Activated naive CD8-positive, alpha-beta T cell treated with anti-CD3 and anti-CD28 coated beads, Interleukin-2, amount 50 U/mL, for 24 hours (primary cell): Measurements from ENCODE around the gene RAF1.
"Not testable (repeated sequence)": the region's sequence is repeated elsewhere in the genome, so short reads cannot be mapped to it uniquely, and the experiment has no call there.

Experiments
- ATAC-seq: fragments of 150-1000 bp; cut with Tn5 transposase; one replicate; pipeline ENCODE4 v1.10.0; 2021
- DNase-seq: peaks from one replicate; pipeline ENCODE4 v3.0.0; 2021
- H3K27ac Mint-ChIP-seq: one replicate; pipeline ENCODE4 v1.8.0; 2021; ENCODE audit warnings: mild to moderate bottlenecking, mixed read lengths
- H3K27me3 Mint-ChIP-seq: one replicate; pipeline ENCODE4 v1.8.0; 2021; ENCODE audit warnings: mixed read lengths
- H3K36me3 Mint-ChIP-seq: one replicate; pipeline ENCODE4 v1.8.0; 2021; ENCODE audit warnings: low read depth, mixed read lengths
- H3K4me1 Mint-ChIP-seq: one replicate; pipeline ENCODE4 v1.8.0; 2021; ENCODE audit warnings: mixed read lengths
- H3K4me3 Mint-ChIP-seq: one replicate; pipeline ENCODE4 v1.8.0; 2021; ENCODE audit warnings: mild to moderate bottlenecking, moderate library complexity, mixed read lengths
- H3K9me3 Mint-ChIP-seq: one replicate; pipeline ENCODE4 v1.8.0; 2021; ENCODE audit warnings: mixed read lengths

Gene RAF1

DNA sequence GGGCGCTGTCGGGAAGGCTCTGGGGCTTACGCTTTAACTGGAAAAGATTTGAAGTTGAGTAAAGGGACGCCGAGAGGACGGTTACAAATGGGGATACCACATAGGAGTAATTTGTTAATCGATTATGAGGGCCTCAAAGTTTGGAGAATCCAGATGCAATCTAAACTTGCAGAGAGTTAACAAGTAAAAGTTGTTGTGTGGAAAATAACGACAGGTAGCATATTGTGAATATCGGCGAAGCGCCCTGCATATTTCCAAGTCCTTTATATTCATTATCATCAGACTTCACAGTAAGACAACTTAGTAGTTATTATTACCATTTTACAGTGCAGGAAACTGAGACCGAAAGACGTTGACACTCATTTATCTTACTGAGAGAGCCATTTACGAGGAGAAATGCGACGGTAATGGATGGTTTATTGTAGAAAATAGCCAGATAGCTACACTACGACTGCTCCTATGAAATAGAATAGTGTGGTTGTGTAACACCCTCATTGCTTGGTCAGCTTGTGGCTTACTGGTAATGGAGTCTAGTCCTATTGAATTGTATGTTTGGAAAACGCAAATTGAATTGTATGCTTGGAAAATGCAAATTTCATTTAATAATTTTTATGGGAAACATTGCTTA, 106.3 kb downstream of the RAF1 start:
- Mint-ChIP-seq H3K9me3 (no peaks in the 10 kb centered on the region), H3K4me3 (peak overlapping the region; percentile 91), H3K4me1 (peaks cover 60% of the 10 kb centered on the region), H3K36me3 (no peaks in the 10 kb centered on the region), H3K27ac (peak overlapping the region; percentile 87), H3K27me3 (peaks cover 25% of the 10 kb centered on the region)
- DNase-seq (no peak), ATAC-seq (no peak)

DNA sequence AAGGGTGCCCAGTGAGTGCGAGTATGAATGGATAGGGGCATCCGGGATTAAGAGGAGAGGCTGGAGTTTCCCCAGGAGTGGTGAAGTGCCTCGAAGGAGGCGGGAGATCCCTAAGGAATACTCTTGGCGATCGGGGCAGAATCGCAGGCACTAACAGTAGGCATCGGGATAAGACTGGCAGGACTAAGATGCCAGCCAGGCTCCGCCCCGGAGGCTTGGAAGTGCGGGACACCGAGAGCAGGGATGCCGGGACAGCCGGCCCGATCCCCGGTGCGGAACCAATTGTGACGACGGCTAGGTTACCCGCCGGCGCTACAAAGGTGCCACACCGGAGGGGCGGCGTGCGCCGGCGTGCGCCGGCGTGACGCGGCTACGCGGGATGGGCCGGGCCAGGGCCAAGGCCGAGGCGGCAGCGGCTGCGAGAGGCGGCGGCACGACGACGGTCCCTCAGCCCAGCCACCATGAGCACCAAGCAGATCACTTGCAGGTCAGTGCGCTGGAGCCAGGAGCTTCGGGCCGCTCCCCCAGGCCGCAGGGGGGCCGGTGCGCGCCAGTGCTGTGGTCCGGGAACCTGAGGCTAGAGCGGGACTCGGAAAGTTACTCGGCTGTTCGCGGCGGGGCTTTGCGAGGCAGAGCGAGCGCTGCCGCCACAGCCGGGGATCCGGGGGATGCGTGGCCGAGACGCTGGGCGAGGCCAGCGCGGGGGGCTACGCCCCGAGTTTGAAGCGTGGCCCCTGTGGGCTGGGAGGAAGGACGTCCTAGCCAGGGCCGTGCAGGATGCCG, 107.0 kb downstream of the RAF1 start, which contains the start of gene MKRN2:
Gene MKRN2 (plus strand): TSS at position 398 of the 783 bp plus-strand sequence. CDS start 64 bp downstream, at position 462.
- Mint-ChIP-seq H3K9me3 (no peaks in the 10 kb centered on the region), H3K4me1 (peaks cover 58% of the 10 kb centered on the region), H3K27me3 (peaks cover 25% of the 10 kb centered on the region), H3K4me3 (peak within 1 kb of the TSS; percentile 91), H3K36me3 (no peaks in the 10 kb centered on the region), H3K27ac (peak within 1 kb of the TSS; percentile 87)
- DNase-seq (peak; percentile 89), ATAC-seq (peak; percentile 95)

DNA sequence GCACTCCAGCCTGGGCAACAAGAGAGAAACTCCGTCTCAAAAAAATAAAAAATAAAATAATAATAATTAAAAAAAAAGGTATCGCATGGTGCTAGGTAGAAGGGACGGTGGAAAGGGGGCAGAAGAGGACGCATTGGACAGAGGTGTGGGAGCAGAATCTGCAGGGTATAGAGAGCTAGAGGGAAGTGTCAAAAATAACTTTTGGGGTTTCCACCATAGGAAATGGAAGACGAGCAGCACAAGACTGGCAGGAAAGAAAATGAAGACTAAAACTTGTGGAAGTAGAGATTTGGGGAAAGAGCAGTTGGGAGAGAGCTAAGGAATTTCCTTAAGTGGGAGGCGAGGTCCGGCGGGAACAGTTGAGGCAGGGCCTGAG, 107.6 kb downstream of the RAF1 start:
- ATAC-seq = no peak
- no peak for DNase-seq
- Mint-ChIP-seq H3K27ac (peak overlapping the region; percentile 87), H3K36me3 (no peaks in the 10 kb centered on the region), H3K27me3 (peaks cover 25% of the 10 kb centered on the region), H3K4me3 (peak overlapping the region; percentile 91), H3K4me1 (peaks cover 52% of the 10 kb centered on the region), H3K9me3 (no peaks in the 10 kb centered on the region)

DNA sequence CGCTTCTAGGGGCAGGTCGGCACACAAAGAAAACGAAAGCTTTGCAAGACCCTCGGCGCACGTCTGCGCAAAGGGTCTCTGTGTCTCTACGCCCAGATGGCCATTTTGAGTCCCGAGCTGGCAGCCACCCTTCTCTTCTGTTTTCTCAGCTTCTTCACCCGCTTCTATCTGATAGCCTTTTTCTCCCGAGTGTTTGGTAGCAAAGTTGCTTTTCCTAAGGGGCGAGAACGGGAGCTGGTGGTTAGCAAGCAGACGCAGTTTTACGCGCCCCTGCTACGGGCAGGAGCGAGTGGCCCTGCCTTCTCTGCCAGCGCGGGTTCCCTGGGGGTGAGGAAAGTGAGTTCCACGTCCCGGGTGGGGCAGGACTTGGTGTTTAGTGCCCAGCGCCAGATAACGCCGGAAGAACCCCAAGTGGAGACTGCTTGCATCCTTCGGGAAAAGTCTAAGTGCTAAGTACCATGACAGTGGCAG, 110.0 kb downstream of the RAF1 start:
- Mint-ChIP-seq H3K36me3 (no peaks in the 10 kb centered on the region), H3K9me3 (no peaks in the 10 kb centered on the region), H3K27ac (no peak overlapping the region), H3K4me3 (peak overlapping the region; percentile 89), H3K27me3 (peaks cover 25% of the 10 kb centered on the region), H3K4me1 (peaks cover 28% of the 10 kb centered on the region)
- peak; percentile 33 for DNase-seq
- ATAC-seq = no peak

DNA sequence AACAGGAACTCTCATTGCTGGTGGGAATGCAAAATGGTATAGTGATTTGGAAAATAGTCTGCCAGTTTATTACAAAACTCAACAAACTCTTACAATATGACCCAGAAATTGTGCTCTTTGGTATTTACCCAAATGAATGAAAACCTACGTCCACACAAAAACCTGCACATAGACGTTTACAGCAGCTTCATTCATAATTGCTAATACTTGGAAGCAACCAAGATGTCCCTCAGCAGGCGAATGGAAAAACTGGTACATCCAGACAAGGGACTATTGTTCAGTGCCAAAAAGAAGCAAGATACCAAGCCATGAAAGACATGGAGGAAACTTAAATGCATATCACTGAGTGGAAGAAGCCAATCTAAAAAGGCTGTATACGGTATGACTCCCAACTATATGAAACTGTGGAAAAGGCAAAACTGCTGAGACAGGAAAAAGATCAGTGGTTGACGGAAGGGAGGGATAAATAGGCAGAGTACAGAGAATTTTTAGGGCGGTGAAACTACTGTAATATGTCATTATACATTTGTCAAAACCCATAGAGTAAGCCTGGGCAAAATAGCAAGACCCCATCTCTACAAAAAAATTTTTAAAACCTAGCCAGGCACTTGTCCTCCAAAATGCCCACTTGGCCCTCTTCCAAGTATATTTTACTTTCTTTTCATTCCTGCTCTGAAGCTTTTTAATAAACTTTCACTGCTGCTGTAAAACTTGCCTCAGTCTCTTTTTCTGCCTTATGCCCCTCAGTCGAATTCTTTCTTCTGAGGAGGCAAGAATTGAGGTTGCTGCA, 113.8 kb downstream of the RAF1 start:
- DNase-seq = no peak
- Mint-ChIP-seq H3K27ac (no peak overlapping the region), H3K9me3 (no peaks in the 10 kb centered on the region), H3K4me1 (peaks cover 6% of the 10 kb centered on the region), H3K36me3 (no peaks in the 10 kb centered on the region), H3K4me3 (no peak overlapping the region), H3K27me3 (peaks cover 18% of the 10 kb centered on the region)
- ATAC-seq = no peak

DNA sequence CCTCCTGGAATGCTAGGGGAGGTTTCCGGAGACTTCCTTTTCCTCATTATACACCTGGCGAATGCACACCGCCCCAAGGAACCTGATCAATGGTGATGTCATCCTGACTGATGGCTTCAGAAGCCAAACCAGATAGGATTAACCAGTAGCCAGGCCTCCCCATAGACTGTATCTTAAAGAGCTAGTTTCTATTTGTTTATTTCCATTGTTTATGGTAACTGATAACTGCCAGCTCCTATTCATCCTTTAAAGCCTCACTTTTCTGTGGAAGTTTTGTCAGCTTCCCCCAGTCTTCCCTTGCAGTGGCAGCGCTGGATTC, 118.5 kb downstream of the RAF1 start, which contains the start of gene MKRN2OS:
Gene MKRN2OS (minus strand): TSS at position 27 of the 319 bp plus-strand sequence. CDS start 35 bp downstream, outside the sequence.
- Mint-ChIP-seq H3K4me3 (no peak within 1 kb of the TSS), H3K27me3 (no peaks in the 10 kb centered on the region), H3K9me3 (no peaks in the 10 kb centered on the region), H3K36me3 (no peaks in the 10 kb centered on the region), H3K4me1 (no peaks in the 10 kb centered on the region), H3K27ac (no peak within 1 kb of the TSS)
- DNase-seq = no peak
- no peak for ATAC-seq

DNA sequence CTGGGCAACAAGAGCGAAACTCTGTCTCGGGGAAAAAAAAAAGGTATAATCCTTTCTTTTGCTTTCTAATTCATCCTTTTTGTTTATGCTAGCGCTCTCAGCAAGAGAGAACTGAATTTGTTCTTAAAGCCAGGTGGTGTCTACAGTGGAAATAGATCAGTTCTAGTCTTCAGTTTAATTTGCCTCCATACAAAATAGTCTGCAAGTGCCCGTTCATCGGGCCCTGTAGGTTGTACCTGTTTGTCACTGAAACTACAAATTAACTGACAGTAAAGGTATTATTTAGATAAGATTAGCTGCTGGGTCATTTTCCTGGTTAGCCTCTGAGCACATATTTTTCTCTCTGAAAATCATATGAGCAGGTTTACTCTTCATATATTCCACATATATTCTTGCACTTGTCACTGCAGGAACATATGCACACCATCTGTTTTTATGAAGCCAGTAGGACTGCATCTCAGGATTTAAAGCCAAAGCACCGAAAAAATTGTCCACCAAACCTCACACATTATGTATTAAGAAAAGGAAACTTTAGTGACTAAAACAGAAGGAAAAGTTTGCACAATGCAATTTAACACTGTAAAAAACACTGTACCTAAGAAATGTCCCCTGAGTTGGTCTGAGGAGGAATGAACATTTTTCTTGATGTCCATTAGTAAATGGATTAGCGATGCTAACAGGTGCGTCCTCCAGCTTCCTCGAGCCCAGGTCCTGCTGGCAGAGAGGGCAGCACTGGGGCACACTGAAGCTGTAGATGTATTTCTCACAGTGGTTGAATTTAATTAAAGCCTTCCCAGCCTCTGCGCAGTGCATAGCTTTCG, 119.1 kb downstream of the RAF1 start:
- Mint-ChIP-seq H3K27ac (no peak overlapping the region), H3K4me3 (no peak overlapping the region), H3K36me3 (no peaks in the 10 kb centered on the region), H3K27me3 (no peaks in the 10 kb centered on the region), H3K9me3 (no peaks in the 10 kb centered on the region), H3K4me1 (no peaks in the 10 kb centered on the region)
- DNase-seq (no peak), ATAC-seq (no peak)

DNA sequence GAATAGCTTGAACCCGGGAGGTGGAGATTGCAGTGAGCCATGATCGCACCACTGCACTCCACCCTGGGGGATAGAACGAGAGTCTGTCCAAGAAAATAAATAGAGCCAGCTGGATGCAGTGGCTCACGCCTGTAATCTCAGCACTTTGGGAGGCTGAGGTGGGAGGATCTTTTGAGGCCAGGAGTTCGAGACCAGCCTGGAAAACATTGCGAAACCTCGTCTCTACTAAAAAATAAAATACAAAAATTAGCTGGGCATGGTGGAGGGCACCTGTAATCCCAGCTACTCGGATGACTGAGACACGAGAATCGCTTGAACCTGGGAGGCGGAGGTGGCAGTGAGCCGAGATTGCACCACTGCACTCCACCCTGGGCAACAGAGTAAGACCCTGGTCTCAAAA, 120.4 kb downstream of the RAF1 start:
- not testable (repeated sequence) for H3K9me3 Mint-ChIP-seq, DNase-seq, H3K27ac Mint-ChIP-seq, H3K27me3 Mint-ChIP-seq, H3K36me3 Mint-ChIP-seq, H3K4me1 Mint-ChIP-seq, H3K4me3 Mint-ChIP-seq, ATAC-seq

DNA sequence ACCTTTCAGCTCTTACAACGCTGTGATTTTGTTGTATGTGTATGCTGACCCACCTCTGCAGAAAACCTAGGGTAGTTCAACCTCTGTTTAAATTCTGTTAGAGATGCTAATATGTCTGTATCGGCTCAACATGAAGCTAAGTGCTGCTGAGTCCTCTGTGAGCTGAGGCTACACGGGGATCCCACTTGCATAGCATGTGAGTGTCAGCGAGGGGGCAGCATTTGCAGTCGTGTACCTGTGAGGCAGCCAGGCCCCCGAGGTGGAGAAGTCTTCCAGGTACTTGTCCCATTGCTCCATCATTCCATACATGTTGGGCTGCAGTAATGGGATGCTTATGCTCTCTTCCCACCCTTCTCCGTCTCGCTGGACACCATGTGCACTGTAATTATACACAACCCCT, 122.3 kb downstream of the RAF1 start:
- peaks cover 6% of the 10 kb centered on the region for H3K36me3 Mint-ChIP-seq

DNA sequence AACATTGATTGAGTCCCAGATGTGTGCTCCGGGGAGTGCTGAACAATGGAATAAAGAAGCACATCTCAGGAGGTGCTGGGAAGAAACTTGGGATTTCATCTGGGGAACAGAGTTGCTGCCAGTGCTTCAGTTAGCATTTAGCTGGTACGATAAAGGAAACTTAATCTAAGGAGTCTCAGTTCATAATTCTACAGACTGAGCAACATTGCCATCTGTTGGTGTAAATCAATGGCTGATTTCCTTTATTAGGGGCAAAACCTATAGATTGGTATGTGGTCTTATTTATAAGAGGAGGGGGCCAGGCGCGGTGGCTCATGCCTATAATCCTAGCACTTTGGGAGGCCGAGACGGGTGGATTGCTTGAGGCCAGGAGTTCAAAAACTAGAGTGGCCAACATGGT, 127.5 kb downstream of the RAF1 start:
- Mint-ChIP-seq H3K27me3 (no peaks in the 10 kb centered on the region), H3K27ac (no peak overlapping the region), H3K36me3 (peaks cover 26% of the 10 kb centered on the region), H3K4me1 (peaks cover 4% of the 10 kb centered on the region), H3K4me3 (no peak overlapping the region), H3K9me3 (no peaks in the 10 kb centered on the region)
- ATAC-seq (no peak), DNase-seq (no peak)

More for the DNA sequence above, 122.3 kb downstream of the RAF1 start:
- Mint-ChIP-seq H3K9me3 (no peaks in the 10 kb centered on the region), H3K4me1 (no peaks in the 10 kb centered on the region), H3K4me3 (no peak overlapping the region), H3K27ac (no peak overlapping the region), H3K27me3 (no peaks in the 10 kb centered on the region)
- DNase-seq (no peak), ATAC-seq (no peak)
